Mesendoderm (in vitro differentiated cells): ENCODE measurements around the gene FCRL1.
A peak's percentile ranks its signal among the peaks of the same experiment; 100 is the strongest.

Experiments used
- DNase-seq: peaks from one replicate; pipeline ENCODE4 v3.0.0; 2013
- H2AK5ac ChIP-seq: 2 replicates; pipeline ENCODE4 v1.6.1; 2013; ENCODE audit warnings: low read length, inconsistent platforms
- H2BK120ac ChIP-seq: 2 replicates; pipeline ENCODE4 v1.6.1; 2013; ENCODE audit warnings: low read depth, mild to moderate bottlenecking, low read length, moderate library complexity, mixed read lengths
- H2BK15ac ChIP-seq: replicated peaks from 2 replicates; pipeline ENCODE4 v1.6.1; 2013; ENCODE audit warnings: low read depth, mild to moderate bottlenecking, moderate library complexity
- H2BK5ac ChIP-seq: 2 replicates; pipeline ENCODE4 v1.6.1; 2013; ENCODE audit warnings: low read length, inconsistent platforms
- H3K18ac ChIP-seq: 2 replicates; pipeline ENCODE4 v1.6.1; 2013; ENCODE audit warnings: mild to moderate bottlenecking, low read length, mixed read lengths
- H3K23ac ChIP-seq: one replicate; pipeline ENCODE4 v1.6.1; 2013; ENCODE audit warnings: low read length
- H3K27ac ChIP-seq: 2 replicates; pipeline ENCODE4 v1.5.1; 2013; ENCODE audit warnings: low read depth, mild to moderate bottlenecking, inconsistent platforms, low read length, moderate library complexity
- H3K27me3 ChIP-seq: 2 replicates; pipeline ENCODE4 v1.6.1; 2013; ENCODE audit warnings: low read length, control low read depth, mild to moderate bottlenecking, inconsistent platforms; ENCODE audit not compliant: insufficient read depth, poor library complexity
- H3K36me3 ChIP-seq: 2 replicates; pipeline ENCODE4 v1.6.1; 2013; ENCODE audit warnings: low read length, inconsistent platforms; ENCODE audit not compliant: control insufficient read depth, insufficient read depth
- H3K4ac ChIP-seq: one replicate; pipeline ENCODE4 v1.6.1; 2013; ENCODE audit warnings: low read depth, mild to moderate bottlenecking, low read length, moderate library complexity
- H3K4me1 ChIP-seq: 2 replicates; pipeline ENCODE4 v1.6.1; 2013; ENCODE audit warnings: low read depth, low read length, inconsistent platforms; ENCODE audit not compliant: control insufficient read depth
- H3K4me2 ChIP-seq: 2 replicates; pipeline ENCODE4 v1.6.1; 2013; ENCODE audit warnings: low read length
- H3K4me3 ChIP-seq: 2 replicates; pipeline ENCODE4 v1.5.1; 2013; ENCODE audit warnings: mild to moderate bottlenecking, low read length
- H3K56ac ChIP-seq: one replicate; pipeline ENCODE4 v1.6.1; 2013; ENCODE audit warnings: low read length
- H3K79me1 ChIP-seq: 2 replicates; pipeline ENCODE4 v1.6.1; 2013; ENCODE audit warnings: low read length, inconsistent platforms
- H3K79me2 ChIP-seq: 2 replicates; pipeline ENCODE4 v1.6.1; 2013; ENCODE audit warnings: mild to moderate bottlenecking, low read length; ENCODE audit not compliant: control insufficient read depth, insufficient read depth
- H3K9ac ChIP-seq: 2 replicates; pipeline ENCODE4 v1.6.1; 2013; ENCODE audit warnings: low read length, inconsistent platforms
- H4K5ac ChIP-seq: one replicate; pipeline ENCODE4 v1.6.1; 2013; ENCODE audit warnings: low read length
- H4K8ac ChIP-seq: one replicate; pipeline ENCODE4 v1.6.1; 2013; ENCODE audit warnings: low read depth, mild to moderate bottlenecking, control low read depth, low read length, moderate library complexity
- WGBS: extraction: QIAGEN DNeasy Blood & Tissue Kit; methylation state at CpG from one replicate; pipeline ENCODE4 v1.1.7; 2013; ENCODE audit warnings: low lambda C conversion rate, missing lambda C conversion rate; ENCODE audit not compliant: insufficient coverage; ENCODE audit errors: extremely low coverage; 5-methylcytosine and 5-hydroxymethylcytosine counted together

Gene FCRL1

GRCh38 chr1:157775101-157775870, 44.6 kb downstream of the FCRL1 start:
- Histone ChIP-seq H3K27ac (no peak overlapping the region), H4K5ac (no peak overlapping the region), H3K36me3 (no peaks in the 10 kb centered on the region), H4K8ac (no peak overlapping the region), H3K79me1 (no peaks in the 10 kb centered on the region), H3K4me2 (no peak overlapping the region), H3K27me3 (no peaks in the 10 kb centered on the region), H3K9ac (no peak overlapping the region), H3K56ac (no peak overlapping the region), H2BK120ac (no peak overlapping the region), H2BK5ac (no peak overlapping the region), H3K18ac (no peak overlapping the region), H2AK5ac (no peak overlapping the region), H3K4me3 (no peak overlapping the region), H2BK15ac (no peak overlapping the region), H3K4ac (no peak overlapping the region), H3K79me2 (no peaks in the 10 kb centered on the region), H3K23ac (no peak overlapping the region), H3K4me1 (no peaks in the 10 kb centered on the region)
- no CpG with 5 or more reads among the region's 4 CpGs for WGBS
- no peak for DNase-seq

- H4K8ac ChIP-seq = no peak overlapping the region
- no peak overlapping the region for H4K5ac ChIP-seq
- no peaks in the 10 kb centered on the region for H3K79me1 ChIP-seq
- no peak for DNase-seq
- no peak overlapping the region for H3K4ac ChIP-seq
- H3K27ac ChIP-seq = no peak overlapping the region
- no peak overlapping the region for H3K4me3 ChIP-seq
- H3K9ac ChIP-seq = no peak overlapping the region
- no peaks in the 10 kb centered on the region for H3K36me3 ChIP-seq
- no peak overlapping the region for H3K4me2 ChIP-seq
- H2BK15ac ChIP-seq = no peak overlapping the region
- no peaks in the 10 kb centered on the region for H3K4me1 ChIP-seq
- H3K27me3 ChIP-seq = no peaks in the 10 kb centered on the region
- WGBS = no CpG with 5 or more reads among the region's 2 CpGs
- H3K18ac ChIP-seq = no peak overlapping the region
- no peaks in the 10 kb centered on the region for H3K79me2 ChIP-seq
- no peak overlapping the region for H3K23ac ChIP-seq
- H2BK120ac ChIP-seq = no peak overlapping the region
- no peak overlapping the region for H2BK5ac ChIP-seq
- H2AK5ac ChIP-seq = no peak overlapping the region
- H3K56ac ChIP-seq = no peak overlapping the region
Observed at GRCh38 chr1:157774412-157774811, 45.5 kb downstream of the FCRL1 start.

DNA sequence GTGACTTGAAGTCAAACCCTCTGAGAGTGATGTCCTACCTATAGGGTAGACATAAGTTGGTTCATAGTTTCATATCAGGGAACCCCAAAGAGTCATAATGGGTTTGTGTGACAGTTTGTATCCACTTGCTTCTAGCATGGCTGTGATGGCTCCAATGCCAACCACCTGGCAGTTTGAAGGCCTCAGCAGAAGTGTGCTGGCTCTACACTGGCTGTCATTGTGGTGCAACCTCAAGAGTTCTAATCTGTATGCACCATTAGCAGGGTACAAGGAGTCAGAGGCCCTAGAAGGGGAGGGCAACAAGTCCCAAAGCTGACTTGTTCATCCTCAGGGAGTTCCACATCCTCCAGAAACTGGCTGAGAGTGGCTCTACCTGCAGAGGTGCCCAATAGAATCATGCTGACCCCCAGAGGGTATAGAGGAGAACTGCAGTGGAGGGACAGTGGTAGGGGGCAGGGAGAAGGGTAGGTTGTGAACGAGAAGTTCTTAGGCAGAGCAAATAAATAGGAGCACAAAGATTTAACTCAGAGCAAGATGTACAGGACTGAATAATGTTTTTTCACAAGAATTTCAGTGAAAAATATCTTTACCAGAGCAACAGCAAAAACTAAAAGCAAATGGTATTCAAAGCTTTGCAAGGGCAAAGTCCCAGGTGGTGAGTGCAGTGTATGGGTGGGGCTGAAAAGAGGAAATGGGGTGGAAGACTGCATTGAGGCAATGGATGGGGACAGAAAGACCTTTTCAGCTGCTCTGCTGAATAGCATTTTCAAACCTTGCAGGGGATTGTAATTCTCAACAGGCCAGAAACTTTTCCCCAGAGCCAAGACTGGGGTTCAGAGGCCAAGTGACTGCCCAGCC, 46.2 kb downstream of the FCRL1 start:
- no peaks in the 10 kb centered on the region for H3K79me1 ChIP-seq
- H3K4me3 ChIP-seq = no peak overlapping the region
- no CpG with 5 or more reads among the region's 1 CpG for WGBS
- peak; percentile 76 for DNase-seq
- no peaks in the 10 kb centered on the region for H3K79me2 ChIP-seq
- no peak overlapping the region for H2BK15ac ChIP-seq
- no peak overlapping the region for H2BK120ac ChIP-seq
- no peak overlapping the region for H4K8ac ChIP-seq
- no peak overlapping the region for H3K56ac ChIP-seq
- no peak overlapping the region for H2AK5ac ChIP-seq
- no peak overlapping the region for H3K18ac ChIP-seq
- H3K23ac ChIP-seq = no peak overlapping the region
- H3K4me2 ChIP-seq = no peak overlapping the region
- H3K27me3 ChIP-seq = no peaks in the 10 kb centered on the region
- no peak overlapping the region for H3K27ac ChIP-seq
- no peak overlapping the region for H3K9ac ChIP-seq
- H3K36me3 ChIP-seq = no peaks in the 10 kb centered on the region
- no peak overlapping the region for H4K5ac ChIP-seq
- H2BK5ac ChIP-seq = no peak overlapping the region
- H3K4me1 ChIP-seq = no peaks in the 10 kb centered on the region
- H3K4ac ChIP-seq = no peak overlapping the region

DNA sequence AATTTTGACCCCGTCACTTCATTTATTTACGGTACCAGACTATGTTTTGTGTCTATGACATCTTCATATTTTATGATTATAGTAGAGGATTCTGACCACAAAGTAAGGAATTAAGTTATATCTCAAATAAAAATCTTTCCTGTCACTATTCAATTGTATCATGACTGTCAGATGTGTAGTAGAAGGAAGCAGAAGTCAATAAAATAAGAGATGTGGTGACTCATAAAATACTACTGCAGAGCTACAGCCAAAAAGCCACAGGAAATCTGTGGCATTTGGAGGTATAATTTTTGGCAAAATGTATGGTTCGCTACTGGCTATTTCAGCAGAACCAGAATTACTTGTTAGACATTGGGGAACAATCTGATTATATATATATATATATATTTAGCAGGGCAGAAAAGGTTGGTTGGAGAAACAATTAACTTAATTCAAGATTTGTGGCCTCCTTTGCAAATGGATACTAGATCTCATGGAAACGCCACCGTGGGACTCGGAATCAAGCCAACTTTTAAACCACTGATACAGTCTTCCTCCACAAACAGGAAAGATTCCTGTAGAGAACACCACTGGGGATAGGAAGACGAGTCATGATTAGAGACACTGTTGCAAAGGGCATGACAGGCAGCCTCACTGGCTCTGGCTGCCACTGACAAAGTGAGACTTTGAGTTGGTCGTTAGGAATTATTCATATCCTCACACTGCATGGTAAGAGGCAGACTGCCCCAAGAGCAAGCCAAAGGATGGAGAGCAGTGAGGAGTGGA, 48.1 kb downstream of the FCRL1 start:
- Histone ChIP-seq H3K23ac (no peak overlapping the region), H3K79me2 (no peaks in the 10 kb centered on the region), H3K79me1 (no peaks in the 10 kb centered on the region), H3K27me3 (no peaks in the 10 kb centered on the region), H3K4me2 (no peak overlapping the region), H2AK5ac (no peak overlapping the region), H2BK120ac (no peak overlapping the region), H3K4ac (no peak overlapping the region), H2BK5ac (no peak overlapping the region), H3K9ac (no peak overlapping the region), H4K5ac (no peak overlapping the region), H4K8ac (no peak overlapping the region), H3K27ac (no peak overlapping the region), H3K4me1 (no peaks in the 10 kb centered on the region), H3K36me3 (no peaks in the 10 kb centered on the region), H3K56ac (no peak overlapping the region), H2BK15ac (no peak overlapping the region), H3K4me3 (no peak overlapping the region), H3K18ac (no peak overlapping the region)
- DNase-seq = peak; percentile 10
- no CpG with 5 or more reads among the region's 8 CpGs for WGBS

- Histone ChIP-seq H3K4me3 (no peak overlapping the region), H3K23ac (no peak overlapping the region), H2BK15ac (no peak overlapping the region), H3K79me1 (no peaks in the 10 kb centered on the region), H3K4me1 (no peaks in the 10 kb centered on the region), H3K4ac (no peak overlapping the region), H2AK5ac (no peak overlapping the region), H3K79me2 (no peaks in the 10 kb centered on the region), H3K36me3 (no peaks in the 10 kb centered on the region), H3K56ac (no peak overlapping the region), H3K27ac (no peak overlapping the region), H2BK120ac (no peak overlapping the region), H3K27me3 (no peaks in the 10 kb centered on the region), H2BK5ac (no peak overlapping the region), H4K8ac (no peak overlapping the region), H3K4me2 (no peak overlapping the region), H4K5ac (no peak overlapping the region), H3K9ac (no peak overlapping the region), H3K18ac (no peak overlapping the region)
- DNase-seq = peak; percentile 65
- no CpG with 5 or more reads among the region's 9 CpGs for WGBS
Observed at GRCh38 chr1:157770442-157771043, 49.4 kb downstream of the FCRL1 start.
